ENCODE data around the gene LY6G6D.

LY6G6D gene

GRCh38 chr6:31721351-31722020 lies 6.3 kb downstream of the LY6G6D start, which contains the start of gene LY6G6C:
TSS of gene LY6G6C (minus strand) at chr6:31721746. CDS start at chr6:31721679, 67 bp downstream.
- DNase-seq: no peak

GRCh38 chr6:31722173-31722572 lies 7.0 kb downstream of the LY6G6D start:
- DNase-seq: no peak

DNA sequence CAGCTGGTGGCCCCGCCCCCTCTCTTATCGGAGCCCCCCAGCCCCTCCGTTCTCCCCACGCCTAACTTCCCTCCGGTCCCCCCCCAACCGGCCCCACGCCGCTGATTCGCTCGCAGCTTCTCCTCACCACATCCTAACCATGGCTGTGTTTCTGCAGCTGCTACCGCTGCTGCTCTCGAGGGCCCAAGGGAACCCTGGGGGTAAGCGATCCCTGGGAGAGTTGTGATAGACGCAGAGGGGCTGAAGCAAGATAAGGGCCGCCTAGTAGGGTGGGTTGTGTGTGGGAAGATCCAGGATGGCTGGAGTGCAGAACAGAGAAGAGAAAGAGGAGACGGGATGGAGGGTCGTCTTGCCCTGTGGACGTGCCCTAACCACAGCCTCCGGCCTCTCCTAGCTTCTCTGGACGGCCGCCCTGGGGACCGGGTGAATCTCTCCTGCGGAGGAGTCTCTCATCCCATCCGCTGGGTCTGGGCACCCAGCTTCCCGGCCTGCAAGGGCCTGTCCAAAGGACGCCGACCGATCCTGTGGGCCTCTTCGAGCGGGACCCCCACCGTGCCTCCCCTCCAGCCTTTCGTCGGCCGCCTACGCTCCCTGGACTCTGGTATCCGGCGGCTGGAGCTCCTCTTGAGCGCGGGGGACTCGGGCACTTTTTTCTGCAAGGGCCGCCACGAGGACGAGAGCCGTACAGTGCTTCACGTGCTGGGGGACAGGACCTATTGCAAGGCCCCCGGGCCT lies 8.3 kb downstream of the LY6G6D start, which contains the start of gene MPIG6B:
Gene MPIG6B, plus strand, starts transcription at position 129 of the 735 bp plus-strand sequence. Its CDS starts 11 bp downstream, at position 140.
- no peak for DNase-seq

DNA sequence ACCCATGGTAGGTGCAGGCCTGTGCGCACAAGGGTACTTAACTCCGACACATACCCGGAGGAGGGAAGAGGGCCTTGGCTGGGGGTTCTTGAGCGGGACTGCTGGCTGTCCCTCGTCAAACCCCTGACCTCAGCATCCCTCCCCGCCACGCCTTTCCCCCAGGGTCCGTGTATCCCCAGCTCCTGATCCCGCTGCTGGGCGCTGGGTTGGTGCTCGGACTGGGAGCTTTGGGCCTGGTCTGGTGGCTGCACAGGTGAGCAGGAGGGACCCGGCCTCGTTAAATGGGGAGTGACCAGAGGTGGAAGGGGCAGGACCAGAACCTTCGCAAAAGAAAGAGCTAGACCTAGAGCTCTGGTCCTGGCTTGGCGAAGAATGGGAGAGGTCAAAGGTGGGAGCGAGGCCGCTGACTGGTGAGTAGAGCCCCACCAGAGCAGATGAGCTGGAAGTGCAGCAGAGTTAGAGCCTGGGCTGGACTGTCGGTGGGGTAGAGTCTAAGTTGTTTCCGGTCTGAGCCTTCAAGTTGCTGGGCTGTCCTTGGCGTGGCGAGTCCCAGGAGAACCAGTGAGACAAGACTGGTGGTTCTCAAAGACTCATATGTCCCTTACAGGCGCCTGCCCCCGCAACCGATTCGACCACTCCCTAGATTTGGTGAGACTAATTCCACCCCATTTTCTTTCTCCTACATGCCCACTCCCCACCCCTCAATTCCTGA lies 9.0 kb downstream of the LY6G6D start:
- DNase-seq: no peak

DNA sequence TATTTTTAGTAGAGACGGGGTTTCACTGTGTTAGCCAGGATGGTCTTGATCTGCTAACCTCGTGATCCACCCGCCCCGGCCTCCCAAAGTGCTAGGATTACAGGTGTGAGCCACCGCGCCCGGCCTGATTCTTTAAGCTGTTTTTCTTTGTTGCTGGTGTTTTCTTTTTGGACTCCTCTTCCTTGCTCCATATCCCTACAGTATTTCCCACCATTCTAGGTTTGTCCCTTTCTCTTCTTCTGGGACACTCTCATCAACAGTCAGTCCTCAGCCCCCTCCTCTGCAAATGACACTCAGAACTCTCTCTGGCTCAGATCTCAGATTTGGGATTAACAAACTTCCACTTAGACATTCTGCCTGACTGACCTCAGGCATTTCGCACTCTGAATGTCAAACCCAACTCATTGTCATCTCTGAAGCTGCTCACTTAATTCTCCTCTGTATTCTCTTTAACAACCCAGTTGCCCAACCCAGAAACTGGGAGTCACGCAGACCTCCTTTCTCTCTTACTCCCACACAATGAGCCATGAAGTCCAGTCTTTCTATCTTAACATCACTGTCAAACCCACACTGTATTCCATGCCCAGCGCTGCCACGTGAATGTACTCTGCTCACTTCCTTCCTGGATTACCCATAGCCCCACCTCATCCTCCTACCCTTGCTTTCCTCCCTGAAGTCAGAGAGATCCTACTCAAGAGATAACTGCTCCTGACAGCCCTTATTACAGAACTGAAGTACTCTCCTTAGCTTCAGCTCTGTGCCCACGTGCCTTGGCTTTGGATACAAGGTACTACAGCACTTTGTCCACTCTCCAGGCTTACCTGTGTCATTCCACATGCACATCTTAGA lies 10.6 kb downstream of the LY6G6D start:
- no peak for DNase-seq

DNA sequence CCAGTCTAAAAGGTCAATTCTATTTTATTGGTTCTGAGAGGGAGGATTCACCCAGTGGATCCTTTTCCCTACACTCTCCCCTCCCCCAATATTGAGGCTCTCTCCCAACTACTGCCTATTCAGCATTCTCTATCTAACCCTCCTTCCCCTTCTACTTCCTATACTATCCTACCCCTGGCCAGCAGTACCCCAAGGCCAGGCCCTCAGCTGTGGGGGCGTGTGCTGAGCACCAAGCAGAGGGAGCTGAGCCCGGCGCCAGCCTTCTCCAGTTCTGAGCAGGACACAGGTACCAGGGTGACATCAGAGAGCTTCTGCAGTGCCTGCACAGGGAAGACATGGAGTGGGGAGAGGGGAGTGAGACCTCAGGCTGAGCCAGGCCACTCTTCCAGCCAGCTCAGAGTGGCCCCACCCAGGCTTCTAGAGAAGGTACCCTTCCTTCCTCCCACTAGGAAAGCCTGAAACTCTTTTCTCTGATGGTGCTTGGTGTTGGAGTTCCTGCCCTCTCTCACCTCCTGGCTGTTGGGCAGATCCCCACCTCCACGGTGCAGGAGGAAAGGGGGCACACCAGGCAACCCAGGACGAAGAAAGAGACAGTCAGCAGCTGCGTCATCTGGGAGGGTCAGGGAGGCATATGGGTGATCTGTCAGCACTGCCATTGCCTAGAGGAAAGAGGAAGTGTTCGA lies 12.0 kb downstream of the LY6G6D start:
- DNase-seq: no peak

GRCh38 chr6:31727717-31728671 lies 12.8 kb downstream of the LY6G6D start:
- DNase-seq: no peak

- DNase-seq: no peak
These were observed 13.8 kb downstream of the LY6G6D start, which contains the start of gene DDAH2 for GRCh38 chr6:31728767-31729514. TSS of gene DDAH2 (minus strand) at chr6:31729299. CDS start at chr6:31729161, 138 bp downstream.

DNA sequence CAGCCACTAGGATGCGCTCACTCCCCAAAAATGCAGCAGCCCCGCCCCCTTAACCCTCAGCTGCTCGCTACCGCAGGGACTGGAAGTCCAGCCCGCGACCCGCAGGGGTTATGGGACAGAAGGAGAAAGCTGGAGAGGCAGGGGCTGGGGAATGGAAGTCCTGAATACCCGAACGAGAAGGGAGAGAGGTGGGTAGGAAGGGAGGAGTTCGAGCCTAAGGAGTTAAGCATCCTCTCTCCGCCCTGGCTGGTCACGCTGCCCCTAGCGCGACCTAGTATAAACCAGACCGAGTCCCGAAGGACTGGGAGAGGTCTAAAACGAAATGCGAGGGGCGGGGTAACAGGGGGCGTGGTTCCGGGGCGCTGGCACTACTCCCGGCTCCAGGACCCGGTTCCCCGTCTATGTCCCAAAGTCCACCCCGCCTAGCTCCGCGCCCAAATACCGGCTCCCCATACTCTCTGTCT lies 14.4 kb downstream of the LY6G6D start:
- DNase-seq: peak; percentile 56

DNA sequence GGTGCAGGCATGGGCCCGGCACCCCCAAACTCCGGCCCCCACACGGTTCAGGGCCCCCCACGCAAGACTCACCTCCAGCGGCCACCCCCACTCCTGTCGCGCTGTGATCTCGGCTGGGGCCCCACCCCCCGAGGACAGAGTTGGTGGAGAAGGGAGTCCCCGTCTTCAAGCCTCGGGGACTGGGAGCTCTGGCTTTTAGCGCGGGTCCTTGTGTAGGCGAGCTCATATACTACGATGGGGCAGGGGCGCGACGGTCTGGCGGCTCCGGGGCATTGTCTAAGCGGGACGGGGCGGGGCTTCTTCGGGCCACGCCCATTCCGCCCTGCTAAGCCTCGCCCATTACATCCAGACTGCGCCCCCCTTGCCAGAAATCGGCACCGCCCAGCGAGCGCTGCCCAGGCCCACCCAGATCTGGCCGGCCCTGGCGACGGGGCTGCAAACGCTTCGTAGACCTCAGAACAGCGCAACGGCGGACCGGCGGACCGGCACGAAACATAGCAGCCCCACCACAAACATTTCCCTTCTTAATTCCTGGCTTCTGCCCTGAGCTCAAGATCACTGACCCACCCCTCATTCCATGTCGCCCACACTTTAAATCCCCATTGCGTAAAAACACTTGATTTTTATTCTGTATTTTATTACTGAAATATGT lies 15.0 kb downstream of the LY6G6D start:
- peak; percentile 15 for DNase-seq

DNA sequence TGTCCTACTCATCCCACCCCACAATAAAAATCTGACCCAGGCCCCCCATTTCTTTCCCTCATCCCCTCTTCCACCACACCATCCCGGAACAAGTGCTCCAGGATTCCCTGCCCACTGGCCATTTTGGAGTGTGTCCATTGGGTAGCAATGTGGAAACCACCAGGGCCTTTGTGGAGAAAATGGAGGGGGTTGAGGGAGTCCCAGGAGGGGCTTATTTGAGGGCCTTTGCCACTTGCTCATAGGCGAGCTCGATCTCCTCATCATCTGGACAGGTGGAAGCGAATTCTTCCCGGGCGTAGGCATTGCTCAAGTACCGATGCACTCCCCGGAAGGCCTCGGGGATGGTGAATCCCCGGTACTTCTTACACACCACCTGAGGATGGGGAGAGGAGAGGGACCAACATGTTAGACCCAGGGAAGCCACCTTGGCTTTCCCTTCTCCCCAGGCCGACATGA lies 15.5 kb downstream of the LY6G6D start:
- no peak for DNase-seq

- DNase-seq: no peak
These were observed 16.9 kb downstream of the LY6G6D start for GRCh38 chr6:31732029-31732428.

- DNase-seq: no peak
These were observed 18.6 kb downstream of the LY6G6D start for GRCh38 chr6:31733734-31734133.

- DNase-seq: no peak
These were observed 19.2 kb downstream of the LY6G6D start for GRCh38 chr6:31734247-31734820.

DNA sequence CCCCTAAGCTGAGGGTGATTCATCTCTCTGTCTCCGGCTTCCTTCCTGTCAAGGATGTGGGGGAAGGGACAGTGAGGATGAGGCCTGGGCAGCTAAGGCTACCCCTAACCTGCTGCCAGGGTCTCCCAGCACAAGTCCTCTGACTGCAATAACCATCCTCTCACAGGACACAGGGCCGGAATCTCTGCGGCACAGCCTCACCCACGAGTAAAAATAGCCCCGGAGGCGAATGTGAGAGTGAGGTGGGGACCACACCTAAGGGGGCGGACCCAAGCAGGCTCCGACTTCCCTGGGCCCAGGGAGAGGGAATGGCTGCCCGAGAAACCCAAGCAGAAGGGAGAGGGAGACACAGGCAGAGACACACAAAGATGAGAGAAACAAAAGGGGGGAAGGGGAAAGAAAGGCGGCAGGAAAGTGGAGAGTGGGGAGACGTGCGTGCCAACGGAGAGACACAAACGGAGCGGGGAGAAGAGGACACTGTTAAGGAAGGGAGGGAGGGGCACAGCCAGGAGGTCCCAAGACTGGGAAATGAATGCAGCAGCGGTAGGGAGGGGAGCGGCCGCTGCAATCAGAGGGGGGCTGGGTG lies 19.8 kb downstream of the LY6G6D start:
- DNase-seq: peak; percentile 81

GRCh38 chr6:31736021-31736767 lies 21.0 kb downstream of the LY6G6D start, which contains the start of gene CLIC1:
TSS of gene CLIC1 (minus strand) at chr6:31736530. CDS start at chr6:31736300, 230 bp downstream.
- peak; percentile 88 for DNase-seq

DNA sequence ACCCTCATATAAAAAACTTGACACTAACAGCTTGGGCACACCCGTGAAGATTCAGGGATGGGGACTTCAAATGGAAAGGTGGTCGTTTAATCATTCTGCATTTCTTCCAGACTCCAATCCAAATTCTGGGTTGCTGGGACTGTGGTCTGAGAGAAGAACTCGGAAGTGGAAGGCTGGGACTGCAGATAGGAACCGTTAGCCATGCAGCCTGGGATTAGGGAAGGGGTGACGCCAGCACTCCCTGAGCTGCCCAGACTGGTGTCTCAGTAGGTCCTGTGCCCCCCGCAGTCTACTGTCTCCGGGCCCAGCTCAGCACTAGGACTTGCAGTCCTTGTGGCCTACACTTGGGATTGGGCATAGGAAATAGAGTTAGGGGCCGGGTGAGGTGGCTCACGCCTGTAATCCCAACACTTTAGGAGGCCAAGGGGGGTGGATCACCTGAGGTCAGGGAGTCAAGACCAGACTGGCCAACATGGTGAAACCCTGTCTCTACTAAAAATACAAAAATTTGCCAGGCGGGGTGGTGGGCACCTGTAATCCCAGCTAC lies 21.7 kb downstream of the LY6G6D start:
- no peak for DNase-seq
